IPS-18c (cell line): Measurements from ENCODE around the gene ZNF107.

Source experiments
- H3K4me3 ChIP-seq: 2 replicates; pipeline ENCODE4 v1.7.0; 2013; ENCODE audit warnings: low read depth, mild to moderate bottlenecking, low read length, moderate library complexity; ENCODE audit not compliant: insufficient read depth
- H3K9me3 ChIP-seq: one replicate; pipeline ENCODE4 v1.6.1; 2013; ENCODE audit warnings: mild to moderate bottlenecking, low read length, moderate library complexity; ENCODE audit not compliant: control insufficient read depth, insufficient read depth

The ZNF107 gene

GRCh38 chr7:64665980-64666662 is at the start of gene ZNF107:
Gene ZNF107 (plus strand): TSS chr7:64666133. CDS start chr7:64666283, 150 bp downstream.
- Histone ChIP-seq H3K4me3 (peak within 1 kb of the TSS; percentile 91), H3K9me3 (peaks cover 2% of the 10 kb centered on the region)

DNA sequence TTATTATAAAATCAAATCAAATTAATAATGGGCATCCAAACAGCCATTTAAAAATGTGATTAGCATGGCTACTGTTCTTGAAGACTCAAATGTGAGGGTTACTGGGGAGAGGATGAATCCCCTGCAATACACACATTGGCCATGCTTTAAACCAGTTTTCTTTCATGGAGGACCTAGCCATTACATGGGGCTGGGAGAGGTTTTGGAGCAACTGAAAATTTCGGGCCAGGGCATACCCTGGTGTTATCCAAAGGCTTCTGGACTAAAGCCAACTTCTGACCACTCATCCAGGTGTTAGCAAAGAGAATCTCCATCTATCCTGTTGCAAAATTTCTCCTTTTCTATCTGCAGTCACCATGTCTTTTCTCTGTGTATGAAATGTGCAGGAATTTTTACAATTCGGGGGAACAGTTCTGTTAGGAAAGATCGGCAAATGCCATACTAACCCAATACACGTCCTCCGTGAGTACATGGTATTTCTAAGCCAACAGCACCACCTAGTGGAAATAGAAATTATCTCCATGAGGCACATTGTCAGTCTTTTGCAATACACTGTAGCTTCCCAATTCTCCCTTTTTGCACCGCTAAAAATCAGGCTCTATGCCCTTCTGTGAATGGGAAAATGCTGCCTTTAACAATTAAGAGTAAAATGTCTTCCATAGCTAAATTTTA is 47.0 kb upstream of the ZNF107 start:
- peaks cover 26% of the 10 kb centered on the region for H3K9me3 ChIP-seq
- no peak overlapping the region for H3K4me3 ChIP-seq

- Histone ChIP-seq H3K9me3 (peaks cover 25% of the 10 kb centered on the region), H3K4me3 (no peak overlapping the region)
These were observed 46.2 kb upstream of the ZNF107 start for GRCh38 chr7:64619705-64620104.

DNA sequence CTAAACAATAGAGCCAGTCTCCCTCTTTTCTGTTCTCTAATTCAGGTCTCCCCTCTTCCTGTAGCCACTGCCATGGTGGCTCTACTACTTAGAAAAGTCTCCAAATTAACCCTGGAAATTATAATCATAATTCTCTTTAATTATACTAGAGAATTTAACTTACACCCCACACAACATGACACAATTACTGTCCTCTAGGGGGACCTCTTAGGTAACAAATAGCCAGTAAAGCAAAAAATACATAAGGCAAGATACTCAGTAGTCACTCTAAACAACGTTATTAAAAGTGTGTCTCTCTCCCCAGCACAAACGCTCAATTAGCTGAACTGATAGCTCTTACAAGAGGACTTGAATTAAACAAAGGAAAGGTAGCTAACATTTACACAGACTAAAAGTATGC is 44.3 kb upstream of the ZNF107 start:
- Histone ChIP-seq H3K4me3 (no peak overlapping the region), H3K9me3 (peaks cover 18% of the 10 kb centered on the region)

- Histone ChIP-seq H3K4me3 (no peak overlapping the region), H3K9me3 (peaks cover 8% of the 10 kb centered on the region)
These were observed 40.5 kb upstream of the ZNF107 start for GRCh38 chr7:64625114-64626082.

- Histone ChIP-seq H3K4me3 (no peak overlapping the region), H3K9me3 (peaks cover 8% of the 10 kb centered on the region)
These were observed 39.9 kb upstream of the ZNF107 start for GRCh38 chr7:64626083-64626469.

GRCh38 chr7:64626557-64626956 is 39.4 kb upstream of the ZNF107 start:
- Histone ChIP-seq H3K4me3 (no peak overlapping the region), H3K9me3 (peaks cover 8% of the 10 kb centered on the region)

GRCh38 chr7:64628192-64628591 is 37.7 kb upstream of the ZNF107 start:
- peaks cover 8% of the 10 kb centered on the region for H3K9me3 ChIP-seq
- H3K4me3 ChIP-seq: no peak overlapping the region

DNA sequence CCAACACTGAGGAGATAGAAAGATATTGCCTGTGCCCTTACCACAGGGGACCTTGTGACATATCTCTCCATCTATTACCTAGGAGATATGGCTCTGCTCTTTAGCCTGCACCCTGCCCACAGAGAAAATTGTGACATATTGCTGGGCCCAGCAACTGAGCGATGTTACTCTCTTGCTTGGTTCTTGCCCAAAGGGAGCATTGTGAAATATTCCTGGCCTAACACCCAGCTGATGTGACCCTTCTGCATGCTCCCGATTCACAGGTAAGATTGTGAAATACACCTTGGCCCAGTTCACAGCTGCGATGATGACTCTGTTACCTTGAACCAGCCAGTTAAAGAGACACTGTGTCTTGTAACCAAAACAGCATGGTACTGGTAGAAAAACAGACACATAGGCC is 37.2 kb upstream of the ZNF107 start:
- Histone ChIP-seq H3K4me3 (no peak overlapping the region), H3K9me3 (peaks cover 4% of the 10 kb centered on the region)

DNA sequence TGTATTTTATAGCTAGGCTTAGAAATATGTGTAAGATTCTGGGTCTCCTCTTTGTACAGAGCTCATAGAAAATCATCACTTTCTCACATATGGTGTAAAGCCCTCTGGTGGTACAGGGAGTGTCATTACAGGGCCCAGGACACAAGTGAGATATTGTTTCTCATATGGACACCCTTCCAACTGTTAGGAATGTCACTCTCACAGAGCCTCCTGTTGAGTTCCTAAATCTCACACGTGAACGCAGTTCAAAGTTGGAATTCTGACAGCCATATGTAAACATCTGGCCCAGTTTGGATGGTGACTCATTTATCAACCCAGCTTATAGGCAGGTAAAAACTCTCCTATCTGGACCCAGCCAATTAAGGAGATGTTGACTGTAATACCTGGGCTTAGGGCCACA is 35.4 kb upstream of the ZNF107 start:
- H3K9me3 ChIP-seq: peaks cover 4% of the 10 kb centered on the region
- no peak overlapping the region for H3K4me3 ChIP-seq

- Histone ChIP-seq H3K4me3 (no peak overlapping the region), H3K9me3 (peaks cover 7% of the 10 kb centered on the region)
These were observed 33.9 kb upstream of the ZNF107 start for GRCh38 chr7:64632029-64632428.

GRCh38 chr7:64633401-64633800 is 32.5 kb upstream of the ZNF107 start:
- peaks cover 7% of the 10 kb centered on the region for H3K9me3 ChIP-seq
- H3K4me3 ChIP-seq: no peak overlapping the region

- Histone ChIP-seq H3K9me3 (peaks cover 10% of the 10 kb centered on the region), H3K4me3 (no peak overlapping the region)
These were observed 31.4 kb upstream of the ZNF107 start for GRCh38 chr7:64634406-64635062.

- H3K4me3 ChIP-seq: no peak overlapping the region
- peaks cover 13% of the 10 kb centered on the region for H3K9me3 ChIP-seq
These were observed 29.5 kb upstream of the ZNF107 start for GRCh38 chr7:64636386-64636785.

GRCh38 chr7:64637521-64638445 is 28.1 kb upstream of the ZNF107 start:
- peak overlapping the region; percentile 15; the same call in 1 of the 2 replicates for H3K4me3 ChIP-seq
- H3K9me3 ChIP-seq: peaks cover 15% of the 10 kb centered on the region

DNA sequence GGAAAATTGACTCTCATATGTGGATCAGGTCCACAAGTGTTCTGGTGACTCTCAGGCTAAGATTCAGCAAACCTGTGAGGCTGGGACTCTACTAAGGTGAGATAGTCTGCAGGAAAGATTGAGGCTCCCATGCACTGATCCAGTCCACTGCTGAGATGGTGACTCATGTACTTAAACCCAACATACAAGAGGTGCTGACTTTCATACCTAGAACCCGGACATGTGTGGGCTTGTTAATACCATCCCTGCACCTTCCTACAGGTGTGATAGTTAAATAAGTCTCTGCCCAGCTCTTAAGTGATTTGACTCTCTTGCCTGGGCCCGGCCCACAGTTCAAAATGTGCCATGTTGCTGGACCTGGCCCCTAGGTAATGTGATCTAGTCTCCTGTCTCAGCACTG is 27.1 kb upstream of the ZNF107 start:
- Histone ChIP-seq H3K4me3 (no peak overlapping the region), H3K9me3 (peaks cover 14% of the 10 kb centered on the region)
